Activated CD4-positive, alpha-beta T cell treated with anti-CD3 and anti-CD28 coated beads, Interleukin-2, Interleukin-4, amounts not matched to agents 100 ng/mL and 50 ng/mL, durations not matched to agents 16 hours and 8 hours (primary cell): ENCODE measurements around the gene ACSS3.

Experiments used
- DNase-seq: peaks from one replicate; pipeline ENCODE4 v3.0.0-alpha.2; 2020; ENCODE audit warnings: low spot score

Gene ACSS3

DNA sequence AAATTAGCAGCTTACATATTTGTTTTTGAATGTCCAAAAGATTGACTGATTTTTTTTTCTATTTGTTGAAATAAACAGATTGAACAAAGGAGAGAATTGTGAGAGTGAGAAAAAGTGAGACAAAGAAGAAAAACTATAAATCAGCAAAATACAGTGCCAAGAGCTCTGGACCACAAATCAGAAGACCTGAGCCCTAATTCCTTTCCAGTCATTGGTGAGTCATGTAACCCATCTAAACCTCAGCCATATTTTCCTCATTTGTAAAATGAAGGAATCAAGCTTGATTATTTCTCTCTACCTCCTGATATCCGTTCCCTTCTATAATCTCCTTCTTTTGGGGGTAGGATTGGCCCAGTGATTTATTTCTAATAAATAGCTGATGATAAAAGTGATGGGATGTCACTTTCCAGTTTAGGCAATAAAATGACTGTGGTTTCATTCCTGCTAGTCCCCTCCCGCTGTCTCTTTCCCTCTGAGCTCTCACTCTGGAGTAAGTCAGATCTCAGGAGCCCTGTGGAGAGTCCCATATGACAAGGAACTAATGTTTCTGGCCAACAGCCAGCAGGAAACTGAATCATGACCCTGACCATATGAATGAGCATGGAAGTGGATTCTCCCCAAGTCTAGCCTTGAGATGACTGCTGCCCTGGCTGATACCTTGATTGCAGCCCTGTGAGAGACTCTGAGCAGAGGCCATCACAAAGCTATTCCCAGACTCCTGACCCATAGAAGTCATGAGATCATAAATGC lies 218.9 kb downstream of the ACSS3 start:
- DNase-seq: no peak

DNA sequence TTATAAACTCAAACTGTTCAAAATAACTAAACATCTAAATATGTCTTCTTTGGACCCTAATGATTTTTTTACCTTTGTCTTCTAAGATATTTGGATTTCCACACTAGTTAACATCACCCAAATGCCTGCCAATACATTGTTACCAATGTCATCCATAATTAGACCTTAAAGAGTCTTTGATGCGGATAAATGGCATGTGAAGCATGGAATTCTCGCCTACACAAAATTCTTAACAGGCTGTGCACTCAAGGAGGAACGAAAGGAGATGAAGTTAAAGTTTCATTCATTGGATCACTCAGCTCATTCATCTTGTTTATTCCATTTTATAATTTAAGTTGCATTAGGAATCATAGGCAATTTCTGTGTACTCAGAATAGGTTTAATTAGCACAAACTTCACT lies 219.7 kb downstream of the ACSS3 start:
- no peak for DNase-seq

GRCh38 chr12:81300454-81300853 lies 222.6 kb downstream of the ACSS3 start:
- DNase-seq: no peak

GRCh38 chr12:81303935-81304334 lies 226.1 kb downstream of the ACSS3 start:
- no peak for DNase-seq
